ENCODE results near the gene CCR9. TPM values are rescaled to one million over a fixed set of nuclear protein-coding genes. Genes with fewer than 3 reads are reported as not detected.
A peak's percentile ranks its signal among the peaks of the same experiment; 100 is the strongest.

Gene CCR9
- total RNA-seq, 1 experiment from 2014 or later = not detected

GRCh38 chr3:45872569-45872968 lies 13.8 kb upstream of the CCR9 start:
- no peak for DNase-seq (ENCODE audit: low read depth)

GRCh38 chr3:45873036-45873435 lies 13.3 kb upstream of the CCR9 start:
- DNase-seq (ENCODE audit: low read depth) = no peak

- no peak for DNase-seq (ENCODE audit: low read depth)
Observed at GRCh38 chr3:45873638-45874037, 12.7 kb upstream of the CCR9 start.

GRCh38 chr3:45874677-45875346 lies 11.5 kb upstream of the CCR9 start:
- DNase-seq (ENCODE audit: low read depth) = no peak

GRCh38 chr3:45878124-45878523 lies 8.2 kb upstream of the CCR9 start:
- DNase-seq (ENCODE audit: low read depth) = no peak

DNA sequence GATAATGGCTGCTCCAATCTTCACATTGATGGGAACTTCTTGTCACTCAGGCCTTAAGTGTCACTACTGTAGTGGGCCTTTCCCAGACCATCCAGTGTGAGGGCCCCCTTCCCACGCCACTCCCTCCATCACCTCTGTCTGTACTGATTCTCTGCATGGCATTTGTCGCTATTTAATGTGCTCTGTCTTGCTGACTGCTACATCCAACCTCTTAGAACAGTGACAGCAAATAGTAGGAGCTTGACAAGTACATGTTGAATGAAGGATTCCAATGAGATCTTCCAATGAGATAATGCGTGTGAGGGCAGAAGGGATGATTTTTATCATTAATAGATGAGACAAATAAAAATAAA lies 5.6 kb upstream of the CCR9 start:
- DNase-seq (ENCODE audit: low read depth) = no peak

DNA sequence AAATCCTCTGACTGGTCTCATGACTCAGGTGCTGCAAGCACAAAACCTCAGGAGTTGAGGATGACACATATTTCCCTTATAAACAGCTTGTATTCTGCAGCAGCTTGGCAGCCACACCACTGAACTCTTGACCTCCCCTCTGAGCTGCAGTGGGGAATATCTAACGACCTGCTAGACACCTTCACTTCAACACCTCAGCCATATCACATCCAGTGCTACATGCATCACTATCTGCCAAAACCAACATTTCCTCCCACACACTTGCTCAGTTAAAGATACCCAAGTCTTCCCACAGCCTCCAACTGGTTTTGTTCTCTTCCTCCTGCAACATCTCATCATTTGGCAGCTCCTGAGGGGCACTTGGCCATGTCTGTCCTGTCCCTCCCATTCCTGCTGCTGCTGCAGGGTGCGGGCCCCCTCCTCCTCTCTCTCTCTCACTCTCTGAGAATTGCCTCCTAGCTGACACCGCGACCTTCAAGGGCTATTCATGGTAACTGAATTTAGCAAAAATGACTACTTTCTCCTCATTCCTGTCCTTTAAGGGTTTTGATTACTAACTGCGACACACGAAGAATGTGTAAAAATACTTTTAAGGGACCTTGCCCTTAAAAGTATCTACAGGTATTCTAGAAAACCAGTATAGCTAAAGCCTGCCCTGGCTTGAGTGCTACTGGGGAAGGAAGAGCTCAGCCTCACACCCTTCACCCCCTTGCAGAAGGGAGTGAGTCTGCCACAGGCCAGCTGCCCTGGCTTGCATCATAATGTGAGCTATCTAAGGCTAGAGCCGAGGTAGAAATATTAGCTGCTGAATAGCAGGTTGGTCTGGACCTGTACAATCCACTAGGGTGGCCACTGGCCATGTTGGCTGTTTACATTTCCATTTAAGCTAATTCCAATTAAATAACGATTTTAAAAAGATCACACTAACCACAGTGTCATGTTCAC lies 5.0 kb upstream of the CCR9 start:
- DNase-seq (ENCODE audit: low read depth) = peak; percentile 36

DNA sequence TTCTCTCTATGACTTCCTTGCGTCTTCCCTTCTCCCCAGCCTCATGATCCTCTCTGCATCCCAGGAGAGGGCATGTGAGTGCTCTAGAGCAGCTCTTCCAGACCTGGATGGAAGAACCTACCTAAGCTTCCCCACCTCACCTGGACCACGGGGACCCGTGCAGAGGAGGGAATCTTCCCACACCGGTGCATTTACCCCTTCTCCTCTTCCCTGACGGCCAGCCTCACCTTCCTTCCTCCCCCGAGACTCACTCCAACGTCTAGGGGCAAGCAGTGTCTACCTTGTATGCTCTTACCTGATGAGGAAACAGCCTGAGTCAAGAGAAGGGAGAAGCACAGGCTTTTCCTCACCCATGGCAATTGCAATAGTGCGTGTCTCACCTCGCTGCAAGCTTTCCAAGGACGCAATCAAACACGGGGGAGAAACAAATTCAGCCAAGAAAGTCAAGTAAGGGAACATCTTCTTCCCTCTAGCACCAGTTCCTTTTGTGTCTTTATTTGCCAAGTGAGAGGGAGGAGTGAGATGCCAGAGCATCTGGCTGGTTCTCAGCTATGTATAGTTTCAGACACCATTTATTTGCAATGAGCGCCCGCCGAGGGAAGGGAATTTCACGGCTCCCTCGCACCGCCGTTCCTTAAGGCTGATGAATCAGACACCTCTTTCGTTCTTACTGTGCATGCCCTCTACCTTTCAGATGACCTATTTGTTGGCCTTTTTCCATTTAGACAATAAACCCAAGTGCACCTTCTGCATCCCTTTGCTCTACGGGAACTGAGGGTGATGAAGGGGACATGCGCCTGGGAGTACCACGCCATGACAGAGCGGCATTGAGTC lies 1.8 kb upstream of the CCR9 start:
- DNase-seq (ENCODE audit: low read depth) = no peak

GRCh38 chr3:45887285-45887684 lies 942 bp downstream of the CCR9 start:
- DNase-seq (ENCODE audit: low read depth) = no peak

DNA sequence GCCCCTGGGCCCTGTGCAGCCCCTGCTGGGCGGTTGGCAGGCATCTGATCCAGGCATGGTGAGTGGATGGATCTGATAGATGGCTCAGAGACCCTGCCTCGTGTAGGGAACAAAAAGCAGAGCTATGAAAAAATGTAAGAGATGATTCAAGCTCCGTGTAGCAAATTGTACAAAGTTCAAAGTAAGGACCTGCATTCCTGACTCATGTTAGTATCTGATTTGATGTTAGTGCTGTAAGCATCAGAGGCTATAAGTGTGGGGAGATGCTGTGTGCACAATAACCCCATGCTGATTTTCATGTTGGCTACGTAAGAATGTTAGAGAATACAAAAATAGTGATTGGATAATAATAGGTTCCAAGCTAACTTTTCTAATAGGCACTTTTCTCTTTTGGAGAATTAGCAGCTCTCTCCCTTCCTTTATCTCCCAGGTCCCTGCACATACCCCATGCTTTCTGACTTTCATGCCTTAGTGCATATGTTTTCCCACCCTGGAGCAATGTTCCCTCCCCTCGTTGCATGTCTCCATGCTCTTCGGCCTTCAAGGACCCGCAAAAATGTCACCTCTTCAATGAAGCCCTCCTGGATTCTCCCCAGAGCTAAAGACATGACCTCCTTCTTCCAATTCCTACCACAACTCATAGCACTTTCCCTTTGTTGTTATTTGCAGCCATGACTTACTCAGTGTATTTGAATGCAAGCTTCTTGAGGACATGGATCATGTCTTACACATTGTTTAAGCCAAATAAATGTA lies 1.6 kb downstream of the CCR9 start:
- DNase-seq (ENCODE audit: low read depth) = no peak

DNA sequence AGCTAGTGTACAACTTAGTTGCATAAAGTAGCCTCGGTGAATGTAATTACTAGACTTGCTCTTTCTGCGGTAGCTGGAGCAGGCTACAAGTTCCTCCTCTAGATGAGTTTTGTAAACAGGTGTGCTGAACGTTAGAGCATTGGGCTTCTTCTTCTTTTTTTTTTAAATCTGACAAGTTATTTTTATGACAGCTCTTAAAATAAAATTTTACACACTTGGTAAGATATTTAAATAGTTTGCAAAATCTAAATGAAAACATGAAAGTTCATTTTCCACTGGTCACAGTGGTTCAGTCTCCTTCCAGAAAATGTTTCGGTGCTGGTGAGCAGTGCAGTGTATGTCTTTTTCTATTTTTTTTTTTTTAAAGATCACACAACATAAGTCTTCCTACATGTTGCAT lies 3.0 kb downstream of the CCR9 start:
- no peak for DNase-seq (ENCODE audit: low read depth)

DNA sequence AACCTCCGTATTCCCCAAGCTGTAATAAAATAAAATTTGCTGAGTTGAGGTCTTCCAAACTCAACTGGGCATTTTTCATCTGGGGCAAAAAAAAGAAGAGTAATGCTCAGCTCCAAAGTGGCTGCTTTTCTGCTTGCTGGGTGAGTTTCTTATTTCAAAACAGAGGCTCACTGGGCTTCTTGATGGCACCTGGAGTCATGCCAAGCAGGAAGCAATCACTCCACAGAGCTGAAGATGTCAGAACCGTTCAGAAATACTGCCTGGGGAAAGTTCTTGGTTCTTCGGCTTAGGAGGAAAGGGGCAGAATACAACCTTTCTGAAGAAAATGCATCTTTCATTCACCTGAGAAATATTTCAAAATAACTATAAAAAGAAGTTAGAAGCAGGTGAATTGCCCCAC lies 4.1 kb downstream of the CCR9 start:
- DNase-seq (ENCODE audit: low read depth) = peak; percentile 40

DNA sequence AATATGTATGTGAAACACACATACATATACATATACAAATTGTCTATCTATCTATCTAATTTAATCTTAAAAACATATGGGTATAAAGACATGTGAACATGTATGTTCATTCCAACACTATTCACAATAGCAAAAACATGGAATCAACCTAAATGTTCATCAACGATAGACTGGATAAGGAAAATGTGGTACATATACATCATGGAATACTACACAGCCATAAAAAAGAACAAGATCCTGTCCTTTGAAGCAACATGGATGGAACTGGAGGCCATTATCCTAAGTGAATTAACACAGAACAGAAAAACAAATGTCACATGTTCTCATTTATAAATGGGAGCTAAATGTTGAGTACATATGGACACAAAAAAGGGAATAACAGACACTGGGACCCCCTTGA lies 5.8 kb downstream of the CCR9 start:
- DNase-seq (ENCODE audit: low read depth) = no peak

DNA sequence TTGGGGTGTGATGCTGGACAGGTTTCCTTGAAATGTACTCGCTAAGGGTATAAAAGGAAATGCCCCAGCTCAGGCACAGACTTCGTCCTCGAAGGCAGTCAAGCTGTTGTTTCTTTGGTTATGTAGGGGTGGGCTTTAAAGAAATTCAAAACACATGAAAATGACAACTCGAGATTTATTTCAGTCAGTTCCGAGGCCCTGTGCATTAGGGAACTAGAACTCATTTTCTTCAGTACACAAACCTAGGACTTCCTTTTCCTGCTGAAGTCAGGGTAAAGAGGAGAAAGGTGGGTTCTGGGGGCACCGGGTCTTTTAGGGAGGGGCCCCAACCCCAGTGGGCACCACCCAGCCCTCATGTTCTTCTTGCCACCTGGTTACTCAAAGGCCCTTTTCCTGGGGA lies 7.7 kb downstream of the CCR9 start:
- no peak for DNase-seq (ENCODE audit: low read depth)

DNA sequence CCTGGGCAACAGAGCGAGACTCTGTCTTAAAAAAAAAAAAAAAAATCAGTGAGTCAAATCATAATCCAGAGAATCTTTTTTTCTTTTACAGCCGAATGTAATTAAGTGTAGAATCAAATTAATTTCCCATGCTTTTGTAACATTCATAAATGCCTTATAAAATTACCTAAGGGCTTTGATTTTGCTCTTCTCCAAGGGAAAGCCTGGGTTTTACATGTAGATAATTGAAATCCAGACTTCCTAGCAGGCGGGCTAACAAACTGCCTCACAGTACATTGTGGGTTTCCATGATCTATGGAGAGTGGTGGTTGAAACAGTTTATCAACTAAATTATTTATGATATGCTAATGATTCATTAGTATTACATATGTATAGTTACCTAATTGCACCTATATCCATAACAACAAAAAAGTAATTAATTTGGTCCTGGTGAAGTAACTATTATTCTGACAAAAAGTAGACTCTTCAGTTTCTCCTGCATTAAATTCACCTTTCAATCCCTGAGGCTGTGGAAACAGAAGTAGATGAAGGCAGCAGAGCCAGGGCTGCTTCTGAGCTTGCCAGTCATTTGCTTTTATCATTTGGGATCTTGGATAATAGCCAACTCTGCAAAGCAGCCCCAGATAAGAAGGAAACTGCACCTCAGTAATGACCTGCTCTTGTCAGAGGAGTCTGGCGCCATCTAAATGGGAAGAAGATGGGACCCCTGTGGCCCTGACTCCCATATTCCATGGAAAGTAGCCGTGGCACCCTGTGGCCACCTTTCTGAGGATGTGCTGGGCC lies 9.5 kb downstream of the CCR9 start:
- DNase-seq (ENCODE audit: low read depth) = peak; percentile 10

DNA sequence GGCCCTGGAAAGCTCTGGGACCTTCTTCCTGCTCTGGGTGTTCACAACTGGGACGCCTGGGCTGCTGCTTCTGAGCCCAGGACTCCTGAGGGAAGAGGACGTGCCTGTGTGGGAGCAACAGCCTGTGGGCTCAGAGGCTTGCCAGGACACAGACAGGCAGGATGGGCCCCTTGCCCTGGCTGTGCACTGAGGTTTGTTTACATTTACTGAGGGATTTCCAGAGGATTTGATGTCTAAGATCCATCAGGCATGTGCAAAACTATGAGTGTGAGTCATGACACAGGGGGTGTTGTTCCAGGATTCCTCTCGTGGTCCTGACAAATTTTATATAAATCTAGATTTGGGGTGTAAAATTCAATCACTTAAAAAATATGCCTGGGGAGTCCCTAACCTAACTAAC lies 10.6 kb downstream of the CCR9 start:
- DNase-seq (ENCODE audit: low read depth) = peak; percentile 80

GRCh38 chr3:45904931-45905330 lies 18.6 kb downstream of the CCR9 start:
- DNase-seq (ENCODE audit: low read depth) = no peak

GRCh38 chr3:45905755-45906154 lies 19.4 kb downstream of the CCR9 start:
- no peak for DNase-seq (ENCODE audit: low read depth)

DNA sequence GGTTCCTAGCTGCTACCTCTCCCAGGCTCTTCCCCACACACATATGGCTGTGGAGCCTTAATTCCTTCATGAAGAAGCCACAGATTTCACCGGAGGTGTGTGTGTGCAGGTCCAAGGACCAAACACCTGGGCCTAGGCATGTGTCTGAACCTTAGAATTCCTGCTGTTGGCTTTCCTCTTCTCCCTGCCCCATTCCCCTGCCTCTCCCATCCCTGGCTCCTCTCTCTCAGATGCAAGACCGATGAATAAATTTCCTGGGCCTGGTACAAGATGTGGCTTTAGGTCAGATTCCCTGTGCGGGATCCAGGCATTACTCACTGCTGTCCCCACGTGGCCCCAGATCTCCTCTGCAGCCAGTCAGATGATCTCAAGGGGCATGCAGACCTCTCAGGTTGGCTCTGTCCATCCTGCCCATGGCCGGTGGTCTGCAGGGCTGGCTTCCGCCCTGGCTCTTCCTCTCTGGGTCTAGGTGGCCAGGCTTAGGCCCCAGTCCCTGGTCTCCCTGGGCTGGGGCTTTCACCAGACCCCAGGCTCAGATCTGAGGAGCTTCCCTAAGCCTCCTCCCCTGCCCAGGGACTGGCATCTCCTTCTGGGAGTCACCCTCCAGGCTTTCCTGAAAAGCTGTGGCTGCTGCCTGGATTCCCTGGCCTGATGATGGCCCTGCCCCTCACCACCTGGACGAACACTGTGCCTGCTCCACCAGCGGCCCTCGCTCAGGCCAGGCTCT lies 20.5 kb downstream of the CCR9 start:
- DNase-seq (ENCODE audit: low read depth) = peak; percentile 63
